Activated T-helper 2 cell treated with anti-CD3 and anti-CD28 coated beads, Interferon-gamma antibody, Interleukin-2, Interleukin-4, amounts not matched to agents 10 μg/mL and 5 μg/mL and 100 μg/mL, durations not matched to agents 14 hours and 24 hours and 36 hours (primary cell): ENCODE data around the gene GLIS1. TPM values are rescaled to one million over a fixed set of nuclear protein-coding genes. Genes with fewer than 3 reads are reported as not detected.

Source experiments
- DNase-seq: peaks from one replicate; pipeline ENCODE4 v3.0.0; 2021; ENCODE audit warnings: low spot score
- H3K27ac Mint-ChIP-seq: one replicate; pipeline ENCODE4 v1.8.0; 2021; ENCODE audit warnings: mixed read lengths
- H3K27me3 Mint-ChIP-seq: one replicate; pipeline ENCODE4 v1.8.0; 2021; ENCODE audit warnings: low read depth, mixed read lengths
- H3K36me3 Mint-ChIP-seq: one replicate; pipeline ENCODE4 v1.8.0; 2021; ENCODE audit warnings: low read depth, mixed read lengths
- H3K4me1 Mint-ChIP-seq: one replicate; pipeline ENCODE4 v1.8.0; 2021; ENCODE audit warnings: low read depth, mixed read lengths
- H3K4me3 Mint-ChIP-seq: one replicate; pipeline ENCODE4 v1.8.0; 2021; ENCODE audit warnings: low read depth, mild to moderate bottlenecking, moderate library complexity, mixed read lengths
- H3K9me3 Mint-ChIP-seq: one replicate; pipeline ENCODE4 v1.8.0; 2021; ENCODE audit warnings: mixed read lengths
- intact Hi-C: fragments of 100-400 bp; cut with micrococcal nuclease; formaldehyde crosslinking; loops from one replicate; pipeline ENCODE4 v1.15.1; 2023
- total RNA-seq: library from RNA; stranded (reverse); gene quantifications from 2 replicates; pipeline ENCODE4 v1.2.3, GENCODE V29; 2022

GLIS1 gene
- total RNA-seq, 1 donor from 2014 or later, result not detected

- H3K27ac Mint-ChIP-seq, result no peak overlapping the region
- intact Hi-C loops, result no loop called here
- H3K36me3 Mint-ChIP-seq, result no peaks in the 10 kb centered on the region
- H3K4me1 Mint-ChIP-seq, result no peaks in the 10 kb centered on the region
- H3K9me3 Mint-ChIP-seq, result no peaks in the 10 kb centered on the region
- no peak for DNase-seq
- H3K4me3 Mint-ChIP-seq, result no peak overlapping the region
- peaks cover 11% of the 10 kb centered on the region for H3K27me3 Mint-ChIP-seq
These were observed 12.9 kb downstream of the GLIS1 start for GRCh38 chr1:53726009-53726600.

GRCh38 chr1:53725238-53725689, 13.7 kb downstream of the GLIS1 start:
- Mint-ChIP-seq H3K27ac (no peak overlapping the region), H3K36me3 (no peaks in the 10 kb centered on the region), H3K9me3 (no peaks in the 10 kb centered on the region), H3K4me1 (no peaks in the 10 kb centered on the region), H3K4me3 (no peak overlapping the region), H3K27me3 (peaks cover 12% of the 10 kb centered on the region)
- no peak for DNase-seq
- intact Hi-C loops, result no loop called here

- intact Hi-C loops, result no loop called here
- H3K4me3 Mint-ChIP-seq, result no peak overlapping the region
- no peaks in the 10 kb centered on the region for H3K36me3 Mint-ChIP-seq
- no peaks in the 10 kb centered on the region for H3K4me1 Mint-ChIP-seq
- peaks cover 12% of the 10 kb centered on the region for H3K27me3 Mint-ChIP-seq
- H3K9me3 Mint-ChIP-seq, result no peaks in the 10 kb centered on the region
- H3K27ac Mint-ChIP-seq, result no peak overlapping the region
- no peak for DNase-seq
These were observed 16.9 kb downstream of the GLIS1 start for GRCh38 chr1:53722025-53722424.

GRCh38 chr1:53721088-53721487, 17.9 kb downstream of the GLIS1 start:
- no peak for DNase-seq
- Mint-ChIP-seq H3K4me3 (no peak overlapping the region), H3K27me3 (peaks cover 12% of the 10 kb centered on the region), H3K9me3 (no peaks in the 10 kb centered on the region), H3K27ac (no peak overlapping the region), H3K4me1 (no peaks in the 10 kb centered on the region), H3K36me3 (no peaks in the 10 kb centered on the region)
- intact Hi-C loops, result no loop called here

- H3K4me1 Mint-ChIP-seq, result no peaks in the 10 kb centered on the region
- peaks cover 10% of the 10 kb centered on the region for H3K27me3 Mint-ChIP-seq
- H3K9me3 Mint-ChIP-seq, result no peaks in the 10 kb centered on the region
- H3K4me3 Mint-ChIP-seq, result no peak overlapping the region
- H3K27ac Mint-ChIP-seq, result no peak overlapping the region
- intact Hi-C loops, result no loop called here
- no peak for DNase-seq
- H3K36me3 Mint-ChIP-seq, result no peaks in the 10 kb centered on the region
These were observed 19.5 kb downstream of the GLIS1 start for GRCh38 chr1:53719469-53719868.

- H3K4me1 Mint-ChIP-seq, result no peaks in the 10 kb centered on the region
- intact Hi-C loops, result no loop called here
- no peaks in the 10 kb centered on the region for H3K36me3 Mint-ChIP-seq
- H3K9me3 Mint-ChIP-seq, result no peaks in the 10 kb centered on the region
- no peak overlapping the region for H3K27ac Mint-ChIP-seq
- H3K4me3 Mint-ChIP-seq, result no peak overlapping the region
- DNase-seq, result no peak
- peaks cover 7% of the 10 kb centered on the region for H3K27me3 Mint-ChIP-seq
These were observed 20.5 kb downstream of the GLIS1 start for GRCh38 chr1:53718443-53718842.

- H3K4me1 Mint-ChIP-seq, result no peaks in the 10 kb centered on the region
- H3K9me3 Mint-ChIP-seq, result no peaks in the 10 kb centered on the region
- no peaks in the 10 kb centered on the region for H3K36me3 Mint-ChIP-seq
- DNase-seq, result no peak
- no peak overlapping the region for H3K27ac Mint-ChIP-seq
- peaks cover 6% of the 10 kb centered on the region for H3K27me3 Mint-ChIP-seq
- intact Hi-C loops, result no loop called here
- no peak overlapping the region for H3K4me3 Mint-ChIP-seq
These were observed 21.7 kb downstream of the GLIS1 start for GRCh38 chr1:53717025-53717804.

- no peak overlapping the region for H3K27ac Mint-ChIP-seq
- DNase-seq, result no peak
- intact Hi-C loops, result no loop called here
- H3K36me3 Mint-ChIP-seq, result no peaks in the 10 kb centered on the region
- no peaks in the 10 kb centered on the region for H3K4me1 Mint-ChIP-seq
- H3K9me3 Mint-ChIP-seq, result no peaks in the 10 kb centered on the region
- no peak overlapping the region for H3K4me3 Mint-ChIP-seq
- H3K27me3 Mint-ChIP-seq, result peaks cover 6% of the 10 kb centered on the region
These were observed 22.8 kb downstream of the GLIS1 start for GRCh38 chr1:53716150-53716549.

- H3K36me3 Mint-ChIP-seq, result no peaks in the 10 kb centered on the region
- no peaks in the 10 kb centered on the region for H3K4me1 Mint-ChIP-seq
- no peaks in the 10 kb centered on the region for H3K9me3 Mint-ChIP-seq
- H3K27ac Mint-ChIP-seq, result no peak overlapping the region
- no peak overlapping the region for H3K4me3 Mint-ChIP-seq
- H3K27me3 Mint-ChIP-seq, result peaks cover 6% of the 10 kb centered on the region
- DNase-seq, result no peak
- intact Hi-C loops, result no loop called here
These were observed 23.5 kb downstream of the GLIS1 start for GRCh38 chr1:53715478-53715877.

GRCh38 chr1:53712276-53712675, 26.7 kb downstream of the GLIS1 start:
- no peak for DNase-seq
- Mint-ChIP-seq H3K9me3 (no peaks in the 10 kb centered on the region), H3K4me1 (no peaks in the 10 kb centered on the region), H3K4me3 (no peak overlapping the region), H3K27me3 (peaks cover 1% of the 10 kb centered on the region), H3K27ac (no peak overlapping the region), H3K36me3 (no peaks in the 10 kb centered on the region)
- intact Hi-C loops, result no loop called here

- Mint-ChIP-seq H3K9me3 (no peaks in the 10 kb centered on the region), H3K27me3 (peaks cover 4% of the 10 kb centered on the region), H3K4me1 (no peaks in the 10 kb centered on the region), H3K36me3 (no peaks in the 10 kb centered on the region), H3K27ac (no peak overlapping the region), H3K4me3 (no peak overlapping the region)
- no peak for DNase-seq
- intact Hi-C loops, result no loop called here
These were observed 28.4 kb downstream of the GLIS1 start for GRCh38 chr1:53710584-53710983.

GRCh38 chr1:53708687-53709086, 30.3 kb downstream of the GLIS1 start:
- Mint-ChIP-seq H3K27me3 (peaks cover 9% of the 10 kb centered on the region), H3K36me3 (no peaks in the 10 kb centered on the region), H3K27ac (no peak overlapping the region), H3K4me1 (no peaks in the 10 kb centered on the region), H3K9me3 (no peaks in the 10 kb centered on the region), H3K4me3 (no peak overlapping the region)
- no peak for DNase-seq
- intact Hi-C loops, result no loop called here

GRCh38 chr1:53706356-53706755, 32.6 kb downstream of the GLIS1 start:
- Mint-ChIP-seq H3K4me1 (no peaks in the 10 kb centered on the region), H3K27ac (no peak overlapping the region), H3K36me3 (no peaks in the 10 kb centered on the region), H3K4me3 (no peak overlapping the region), H3K27me3 (peaks cover 9% of the 10 kb centered on the region), H3K9me3 (no peaks in the 10 kb centered on the region)
- intact Hi-C loops, result no loop called here
- DNase-seq, result no peak
